Inflammatory macrophage treated with lipopolysaccharide for 4 hours (primary cell): ENCODE measurements around the gene ASB5.
"Not testable (repeated sequence)": the region's sequence is repeated elsewhere in the genome, so short reads cannot be mapped to it uniquely, and the experiment has no call there.

Source experiments
- DNase-seq: peaks from one replicate; pipeline ENCODE4 v3.0.0-alpha.2; 2020

Gene ASB5

GRCh38 chr4:176268963-176269362 is at the start of gene ASB5:
ASB5 (minus strand) TSS chr4:176269222; CDS start chr4:176269108, 114 bp downstream.
- DNase-seq, result no peak

- no peak for DNase-seq
Measured at GRCh38 chr4:176313596-176314336, 44.7 kb upstream of the ASB5 start.

GRCh38 chr4:176309772-176310171 is 40.8 kb upstream of the ASB5 start:
- no peak for DNase-seq

GRCh38 chr4:176309046-176309445 is 40.0 kb upstream of the ASB5 start:
- no peak for DNase-seq

- no peak for DNase-seq
Measured at GRCh38 chr4:176308441-176308840, 39.4 kb upstream of the ASB5 start.

GRCh38 chr4:176307666-176307930 is 38.6 kb upstream of the ASB5 start:
- no peak for DNase-seq

GRCh38 chr4:176306837-176307665 is 38.0 kb upstream of the ASB5 start:
- no peak for DNase-seq

GRCh38 chr4:176303938-176304337 is 34.9 kb upstream of the ASB5 start:
- no peak for DNase-seq

GRCh38 chr4:176302283-176303275 is 33.6 kb upstream of the ASB5 start:
- no peak for DNase-seq

- no peak for DNase-seq
Measured at GRCh38 chr4:176300565-176300964, 31.5 kb upstream of the ASB5 start.

- DNase-seq, result no peak
Measured at GRCh38 chr4:176300036-176300435, 31.0 kb upstream of the ASB5 start.

GRCh38 chr4:176298664-176299063 is 29.6 kb upstream of the ASB5 start:
- no peak for DNase-seq

- DNase-seq, result not testable (repeated sequence)
Measured at GRCh38 chr4:176295907-176296306, 26.9 kb upstream of the ASB5 start.

GRCh38 chr4:176293660-176294059 is 24.6 kb upstream of the ASB5 start:
- no peak for DNase-seq

GRCh38 chr4:176292920-176293319 is 23.9 kb upstream of the ASB5 start:
- no peak for DNase-seq

- no peak for DNase-seq
Measured at GRCh38 chr4:176291748-176292147, 22.7 kb upstream of the ASB5 start.

GRCh38 chr4:176290520-176290919 is 21.5 kb upstream of the ASB5 start:
- DNase-seq, result no peak

GRCh38 chr4:176289561-176289960 is 20.5 kb upstream of the ASB5 start:
- no peak for DNase-seq

- no peak for DNase-seq
Measured at GRCh38 chr4:176288020-176288419, 19.0 kb upstream of the ASB5 start.

GRCh38 chr4:176287546-176287945 is 18.5 kb upstream of the ASB5 start:
- DNase-seq, result no peak

- no peak for DNase-seq
Measured at GRCh38 chr4:176286728-176287127, 17.7 kb upstream of the ASB5 start.

- not testable (repeated sequence) for DNase-seq
Measured at GRCh38 chr4:176279560-176279959, 10.5 kb upstream of the ASB5 start.
